OCI-LY1 (cell line): Measurements from ENCODE around the gene ARAP1.

Experiments
- CTCF ChIP-seq: fragments of 200-600 bp; sonication (generic), shearing (Covaris generic); IDR thresholded peaks from 2 replicates; pipeline ENCODE4 v1.5.1; 2017; ENCODE audit warnings: mild to moderate bottlenecking, antibody characterized with exemption, low read length, moderate library complexity, mixed read lengths
- EZH2 ChIP-seq: fragments of 200-600 bp; sonication (generic), shearing (Covaris generic); IDR thresholded peaks from 2 replicates; pipeline ENCODE4 v1.8.0; 2017; ENCODE audit warnings: borderline replicate concordance, mixed run types, mild to moderate bottlenecking, antibody characterized with exemption, low read length, moderate library complexity, mixed read lengths

- TF ChIP-seq CTCF (no peak), EZH2 (no peak)
Measured at GRCh38 chr11:72750556-72751115, 1.6 kb downstream of the ARAP1 start.
